ENCODE data around the gene KMT5C.

DNA sequence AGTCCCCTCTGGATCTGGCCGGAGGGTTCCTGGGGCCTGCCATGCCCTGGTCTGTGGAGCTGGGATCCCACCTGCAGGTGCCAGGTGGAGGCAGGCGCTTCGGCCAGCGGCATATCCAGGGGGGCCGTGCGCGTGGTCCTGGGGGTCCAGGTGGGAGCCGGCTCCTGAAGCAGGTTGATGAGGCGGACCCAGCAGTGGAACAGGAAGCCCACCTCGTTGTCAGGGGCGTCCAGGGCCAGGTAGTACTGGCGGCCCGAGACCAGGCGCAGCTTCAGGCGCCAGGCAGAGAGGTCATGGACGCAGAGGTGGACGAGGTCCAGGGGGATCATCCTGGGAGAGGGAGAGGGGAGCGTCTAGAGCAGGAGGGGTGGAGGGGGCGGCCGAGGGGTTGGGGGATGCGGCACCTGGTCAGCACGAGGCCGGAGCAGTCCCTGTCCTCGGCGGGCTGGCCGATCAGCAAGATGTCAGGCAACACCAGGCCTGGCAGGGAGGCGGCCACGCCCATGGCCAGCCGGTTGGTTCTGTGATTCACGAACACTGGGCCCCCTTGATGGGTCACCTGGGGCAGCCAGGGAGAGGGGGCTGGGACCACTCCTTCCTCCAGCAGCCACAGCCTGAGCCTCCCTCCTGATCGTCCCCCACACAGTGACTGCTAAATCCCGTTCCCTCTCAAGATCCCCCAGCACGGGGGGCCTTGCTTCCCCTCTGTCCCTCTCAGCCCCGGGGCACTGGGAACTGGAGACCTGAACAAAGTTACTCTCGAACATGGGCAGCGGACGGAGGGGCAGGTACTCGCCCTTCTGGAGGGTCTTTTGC, 22.7 kb downstream of the KMT5C start:
- TF ChIP-seq CTCF (conservative IDR thresholded peaks at IDR 0.05) (no peak), ZFX (IDR thresholded peaks at IDR 0.05) (no peak)

Data from C4-2B (cell line).